ENCODE measurements around the gene SUSD1.
"Not testable (repeated sequence)": the region's sequence is repeated elsewhere in the genome, so short reads cannot be mapped to it uniquely, and the experiment has no call there.

The SUSD1 gene

DNA sequence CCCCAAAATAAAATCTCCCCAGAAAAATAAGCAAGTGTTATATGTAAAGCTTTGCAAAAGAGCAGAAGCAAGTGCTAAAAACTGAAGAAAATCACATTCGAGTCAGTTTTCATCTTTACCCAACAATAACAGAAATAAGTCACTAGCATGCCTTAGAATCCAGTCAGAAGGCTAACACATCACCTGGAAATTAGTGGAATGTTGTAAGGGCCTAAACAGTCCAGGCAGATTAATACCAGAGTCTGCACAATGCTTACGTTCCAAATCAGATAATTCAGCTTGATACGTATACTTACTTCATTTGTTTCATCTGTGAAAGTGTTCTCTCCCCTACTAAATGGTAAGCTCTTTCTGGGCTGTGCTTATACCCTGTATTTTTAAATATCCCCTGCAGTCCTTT lies 42.7 kb downstream of the SUSD1 start:
- TF ChIP-seq, protein P1, sequence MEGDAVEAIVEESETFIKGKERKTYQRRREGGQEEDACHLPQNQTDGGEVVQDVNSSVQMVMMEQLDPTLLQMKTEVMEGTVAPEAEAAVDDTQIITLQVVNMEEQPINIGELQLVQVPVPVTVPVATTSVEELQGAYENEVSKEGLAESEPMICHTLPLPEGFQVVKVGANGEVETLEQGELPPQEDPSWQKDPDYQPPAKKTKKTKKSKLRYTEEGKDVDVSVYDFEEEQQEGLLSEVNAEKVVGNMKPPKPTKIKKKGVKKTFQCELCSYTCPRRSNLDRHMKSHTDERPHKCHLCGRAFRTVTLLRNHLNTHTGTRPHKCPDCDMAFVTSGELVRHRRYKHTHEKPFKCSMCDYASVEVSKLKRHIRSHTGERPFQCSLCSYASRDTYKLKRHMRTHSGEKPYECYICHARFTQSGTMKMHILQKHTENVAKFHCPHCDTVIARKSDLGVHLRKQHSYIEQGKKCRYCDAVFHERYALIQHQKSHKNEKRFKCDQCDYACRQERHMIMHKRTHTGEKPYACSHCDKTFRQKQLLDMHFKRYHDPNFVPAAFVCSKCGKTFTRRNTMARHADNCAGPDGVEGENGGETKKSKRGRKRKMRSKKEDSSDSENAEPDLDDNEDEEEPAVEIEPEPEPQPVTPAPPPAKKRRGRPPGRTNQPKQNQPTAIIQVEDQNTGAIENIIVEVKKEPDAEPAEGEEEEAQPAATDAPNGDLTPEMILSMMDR (IDR thresholded peaks at IDR 0.05), result no peak
- DNase-seq (ENCODE audit: low spot score), result no peak
- Histone ChIP-seq H3K27ac (no peak overlapping the region), H3K4me3 (no peak overlapping the region)

DNA sequence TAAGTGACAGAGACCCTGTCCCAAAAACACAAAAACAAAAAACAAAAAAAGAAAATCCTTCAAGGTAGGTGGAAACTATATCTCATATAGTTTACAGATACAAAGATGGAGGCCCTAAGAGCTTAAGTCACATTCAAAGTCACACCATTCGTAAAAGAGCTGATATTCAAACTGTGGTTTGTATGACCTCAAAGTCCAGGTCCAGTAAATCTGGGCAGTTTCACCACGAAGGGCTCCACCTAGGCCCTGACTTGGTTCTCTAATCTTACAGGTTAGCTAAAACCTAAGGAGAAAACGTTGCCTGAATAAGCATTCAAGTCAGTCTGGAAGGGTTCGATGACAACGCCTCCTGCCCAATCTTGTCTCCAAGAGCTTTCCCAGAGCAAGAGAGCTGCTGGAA lies 44.1 kb downstream of the SUSD1 start:
- no peak overlapping the region for H3K27ac ChIP-seq
- DNase-seq (ENCODE audit: low spot score), result no peak
- TF ChIP-seq, protein P1 (IDR thresholded peaks at IDR 0.05), result no peak
- H3K4me3 ChIP-seq, result no peak overlapping the region

DNA sequence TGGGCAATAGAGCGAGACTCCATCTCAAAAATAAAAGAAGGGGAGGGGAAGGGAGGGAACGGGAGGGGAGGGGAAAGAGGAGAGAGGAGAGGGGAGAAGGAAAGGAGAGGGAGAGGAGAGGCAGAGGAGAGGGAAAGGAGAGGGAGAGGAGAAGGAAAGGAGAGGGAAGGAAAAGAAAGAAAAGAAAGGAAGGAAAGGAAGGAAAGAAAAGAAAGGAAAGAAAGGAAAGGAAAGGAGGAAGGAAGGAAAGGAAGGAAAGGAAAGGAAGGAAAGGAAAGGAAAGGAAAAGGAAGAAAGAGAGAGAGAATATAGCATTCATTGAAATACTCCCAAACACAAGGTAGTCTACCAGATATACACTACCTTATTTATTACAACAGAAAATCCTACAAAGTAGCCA lies 44.8 kb downstream of the SUSD1 start:
- TF ChIP-seq, protein P1 (IDR thresholded peaks at IDR 0.05), result no peak
- Histone ChIP-seq H3K27ac (no peak overlapping the region), H3K4me3 (no peak overlapping the region)
- no peak for DNase-seq (ENCODE audit: low spot score)

DNA sequence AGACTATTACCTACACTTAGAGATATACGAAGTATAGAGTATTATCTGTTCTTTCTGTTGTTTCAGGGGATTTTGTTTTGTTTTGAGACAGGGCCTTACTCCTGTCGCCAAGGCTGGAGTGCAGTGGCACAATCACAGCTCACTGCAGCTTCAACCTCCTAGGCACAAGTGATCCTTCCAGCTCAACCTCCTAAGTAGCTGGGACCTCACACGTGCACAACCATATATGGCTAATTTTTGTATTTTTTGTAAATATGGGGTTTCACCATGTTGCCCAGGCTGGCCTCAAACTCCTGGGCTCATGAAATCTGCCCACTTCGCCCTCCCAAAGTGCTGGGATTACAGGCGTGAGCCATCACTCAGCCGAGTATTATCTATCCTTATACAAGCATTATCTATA lies 45.9 kb downstream of the SUSD1 start:
- H3K4me3 ChIP-seq, result no peak overlapping the region
- no peak overlapping the region for H3K27ac ChIP-seq
- TF ChIP-seq, protein P1 (IDR thresholded peaks at IDR 0.05), result no peak
- DNase-seq (ENCODE audit: low spot score), result no peak

DNA sequence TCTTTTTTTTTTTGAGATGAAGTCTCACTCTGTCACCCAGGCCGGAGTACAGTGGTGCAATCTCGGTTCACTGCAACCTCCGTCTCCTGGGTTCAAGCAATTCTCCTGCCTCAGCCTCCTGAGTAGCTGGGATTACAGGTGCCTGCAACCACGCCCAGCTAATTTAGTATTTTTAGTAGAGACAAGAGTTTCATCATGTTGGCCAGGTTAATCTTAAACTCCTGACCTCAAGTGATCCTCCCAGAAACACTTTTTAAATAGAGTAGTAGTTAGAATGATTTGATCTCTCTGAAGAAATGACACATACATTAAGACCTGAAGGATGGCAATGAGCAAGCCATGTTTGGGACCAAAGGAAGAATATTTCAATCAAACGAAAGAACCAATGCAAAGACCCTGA lies 46.7 kb downstream of the SUSD1 start:
- not testable (repeated sequence) for H3K4me3 ChIP-seq; H3K27ac ChIP-seq; DNase-seq (ENCODE audit: low spot score)

DNA sequence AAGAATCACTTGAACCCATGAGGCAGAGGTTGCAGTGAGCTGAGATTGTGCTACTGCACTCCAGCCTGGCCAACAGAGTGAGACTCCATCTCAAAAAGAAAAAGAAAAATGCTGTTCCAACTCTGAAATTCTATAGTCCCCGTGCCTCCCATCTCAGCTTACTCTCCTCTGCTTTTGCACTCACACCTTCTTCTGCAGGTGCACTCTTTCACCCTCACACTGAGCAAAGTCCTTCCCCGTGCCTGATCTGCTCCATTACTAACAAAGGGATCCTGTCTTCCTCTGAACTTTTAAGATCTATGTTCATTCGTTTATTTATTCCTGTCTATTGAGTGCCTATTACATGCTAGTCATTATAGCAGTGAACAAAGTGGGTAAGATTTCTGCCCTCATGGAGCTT lies 47.8 kb downstream of the SUSD1 start:
- TF ChIP-seq, protein P1 (IDR thresholded peaks at IDR 0.05), result no peak
- H3K4me3 ChIP-seq, result no peak overlapping the region
- DNase-seq (ENCODE audit: low spot score), result no peak
- H3K27ac ChIP-seq, result no peak overlapping the region

DNA sequence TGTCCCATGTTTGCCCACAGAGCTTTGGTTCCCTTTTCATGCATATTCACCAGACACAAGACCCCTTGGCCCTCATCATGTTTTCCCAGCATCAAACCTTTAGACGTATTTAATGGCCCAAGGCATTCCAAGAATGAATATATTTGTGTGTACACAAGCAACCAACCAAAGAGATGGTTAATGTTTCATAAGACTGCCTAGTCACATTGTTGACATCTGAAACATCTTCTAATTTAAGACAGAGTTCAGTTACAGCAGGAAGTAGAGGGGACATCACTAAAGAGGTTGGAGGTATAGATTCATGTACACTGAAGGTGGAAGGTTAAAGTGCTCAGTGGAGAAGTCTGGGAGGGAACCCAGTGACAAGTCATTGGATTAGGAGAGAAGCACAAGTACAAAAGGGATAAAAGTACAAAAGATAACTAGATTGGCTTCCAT lies 49.1 kb downstream of the SUSD1 start:
- TF ChIP-seq, protein P1 (IDR thresholded peaks at IDR 0.05), result no peak
- no peak for DNase-seq (ENCODE audit: low spot score)
- H3K4me3 ChIP-seq, result no peak overlapping the region
- H3K27ac ChIP-seq, result no peak overlapping the region

DNA sequence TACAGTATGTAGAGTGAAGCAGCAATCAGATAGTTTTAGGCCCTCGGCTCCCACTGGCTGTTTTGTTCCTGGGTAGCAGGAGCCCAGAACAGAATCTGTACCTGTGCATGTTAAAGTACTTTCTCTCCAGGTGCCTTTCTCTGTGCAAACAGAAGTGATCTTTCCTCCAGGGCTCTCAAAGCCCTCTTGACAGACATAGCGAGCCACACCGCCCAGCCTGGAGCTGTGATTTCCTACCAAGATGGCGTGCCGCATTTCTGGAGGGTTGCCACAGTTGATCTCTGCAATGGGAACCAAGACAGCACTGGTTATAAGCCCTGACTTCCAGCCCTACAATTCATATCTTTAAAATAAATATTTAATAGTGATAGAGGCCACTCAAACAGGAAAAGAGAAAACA lies 50.9 kb downstream of the SUSD1 start:
- Histone ChIP-seq H3K4me3 (no peak overlapping the region), H3K27ac (no peak overlapping the region)
- TF ChIP-seq, protein P1 (IDR thresholded peaks at IDR 0.05), result no peak
- no peak for DNase-seq (ENCODE audit: low spot score)

All from coronary artery (tissue), 2 donors.